HL-60/S4 (cell line): ENCODE data around the gene TOP3B.
"Not testable (repeated sequence)": the region's sequence is repeated elsewhere in the genome, so short reads cannot be mapped to it uniquely, and the experiment has no call there.

ENCODE experiments used
- in situ Hi-C: fragments of 300-500 bp; cut with MboI; formaldehyde crosslinking; loops from 2 replicates; pipeline ENCODE4 v1.14.3; 2022; ENCODE audit warnings: low sequenced_read_pairs

TOP3B gene

GRCh38 chr22:21915624-21916308 lies 66.8 kb downstream of the TOP3B start:
- in situ Hi-C loops: no loop called here

GRCh38 chr22:21914033-21914642 lies 68.4 kb downstream of the TOP3B start:
- in situ Hi-C loops: not testable (repeated sequence)

- in situ Hi-C loops: not testable (repeated sequence)
These were observed 72.2 kb downstream of the TOP3B start for GRCh38 chr22:21910367-21910766.

GRCh38 chr22:21909871-21910270 lies 72.7 kb downstream of the TOP3B start:
- in situ Hi-C loops: no loop called here

GRCh38 chr22:21907638-21908522 lies 74.7 kb downstream of the TOP3B start:
- in situ Hi-C loops: no loop called here
